Measurements from ENCODE around the gene AIPL1.

GRCh38 chr17:6386041-6386630 lies 48.8 kb downstream of the AIPL1 start:
- TF ChIP-seq CTCF (IDR thresholded peaks at IDR 0.05; ENCODE audit: insufficient read depth, low read length, poor library complexity, severe bottlenecking), result no peak
- TF ChIP-seq EZH2phosphoT487 (conservative IDR thresholded peaks at IDR 0.05; ENCODE audit: low read length), result no peak
